ENCODE measurements around the gene KRT38.

DNA sequence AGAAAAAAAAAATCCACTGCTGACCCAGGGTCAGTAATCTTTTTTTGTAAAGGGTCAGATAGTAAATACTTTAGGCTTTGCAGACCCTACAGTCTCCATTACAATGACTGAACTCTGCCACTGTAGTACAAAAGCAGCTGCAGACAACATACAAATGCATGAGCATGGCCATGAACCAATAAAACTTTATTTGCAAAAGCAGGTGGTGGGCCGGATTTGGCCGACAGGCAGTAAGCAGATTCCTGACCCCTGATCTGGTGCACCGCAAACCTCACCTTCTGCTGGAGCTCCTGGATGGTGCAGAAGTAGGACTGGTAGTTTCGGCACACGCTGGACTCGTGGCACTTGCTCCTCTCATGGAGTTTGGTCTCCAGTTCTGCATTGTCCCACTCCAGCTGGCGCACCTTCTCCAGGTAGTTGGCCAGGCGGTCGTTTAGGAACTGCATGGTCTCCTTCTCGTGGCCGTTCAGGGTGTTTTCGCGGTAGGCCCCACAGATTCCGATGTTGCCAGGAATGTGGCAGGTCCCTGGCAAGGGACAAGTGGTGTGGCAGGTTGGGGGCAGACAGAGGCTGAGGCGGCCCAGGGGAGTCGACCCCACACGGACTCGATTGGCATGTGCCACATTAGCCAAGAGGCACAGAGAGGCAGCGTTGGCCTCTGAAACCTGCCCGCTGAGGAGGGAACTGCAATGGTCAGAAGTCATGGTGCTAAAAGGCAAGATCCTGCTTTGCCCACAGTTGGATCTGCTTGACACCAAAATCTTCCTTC lies 29.5 kb downstream of the KRT38 start:
- TF ChIP-seq, protein P1, sequence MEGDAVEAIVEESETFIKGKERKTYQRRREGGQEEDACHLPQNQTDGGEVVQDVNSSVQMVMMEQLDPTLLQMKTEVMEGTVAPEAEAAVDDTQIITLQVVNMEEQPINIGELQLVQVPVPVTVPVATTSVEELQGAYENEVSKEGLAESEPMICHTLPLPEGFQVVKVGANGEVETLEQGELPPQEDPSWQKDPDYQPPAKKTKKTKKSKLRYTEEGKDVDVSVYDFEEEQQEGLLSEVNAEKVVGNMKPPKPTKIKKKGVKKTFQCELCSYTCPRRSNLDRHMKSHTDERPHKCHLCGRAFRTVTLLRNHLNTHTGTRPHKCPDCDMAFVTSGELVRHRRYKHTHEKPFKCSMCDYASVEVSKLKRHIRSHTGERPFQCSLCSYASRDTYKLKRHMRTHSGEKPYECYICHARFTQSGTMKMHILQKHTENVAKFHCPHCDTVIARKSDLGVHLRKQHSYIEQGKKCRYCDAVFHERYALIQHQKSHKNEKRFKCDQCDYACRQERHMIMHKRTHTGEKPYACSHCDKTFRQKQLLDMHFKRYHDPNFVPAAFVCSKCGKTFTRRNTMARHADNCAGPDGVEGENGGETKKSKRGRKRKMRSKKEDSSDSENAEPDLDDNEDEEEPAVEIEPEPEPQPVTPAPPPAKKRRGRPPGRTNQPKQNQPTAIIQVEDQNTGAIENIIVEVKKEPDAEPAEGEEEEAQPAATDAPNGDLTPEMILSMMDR (IDR thresholded peaks at IDR 0.05), result no peak
- no peak for TF ChIP-seq POLR2A (IDR thresholded peaks at IDR 0.05)
